ENCODE results near the gene TSPOAP1.

The TSPOAP1 gene

DNA sequence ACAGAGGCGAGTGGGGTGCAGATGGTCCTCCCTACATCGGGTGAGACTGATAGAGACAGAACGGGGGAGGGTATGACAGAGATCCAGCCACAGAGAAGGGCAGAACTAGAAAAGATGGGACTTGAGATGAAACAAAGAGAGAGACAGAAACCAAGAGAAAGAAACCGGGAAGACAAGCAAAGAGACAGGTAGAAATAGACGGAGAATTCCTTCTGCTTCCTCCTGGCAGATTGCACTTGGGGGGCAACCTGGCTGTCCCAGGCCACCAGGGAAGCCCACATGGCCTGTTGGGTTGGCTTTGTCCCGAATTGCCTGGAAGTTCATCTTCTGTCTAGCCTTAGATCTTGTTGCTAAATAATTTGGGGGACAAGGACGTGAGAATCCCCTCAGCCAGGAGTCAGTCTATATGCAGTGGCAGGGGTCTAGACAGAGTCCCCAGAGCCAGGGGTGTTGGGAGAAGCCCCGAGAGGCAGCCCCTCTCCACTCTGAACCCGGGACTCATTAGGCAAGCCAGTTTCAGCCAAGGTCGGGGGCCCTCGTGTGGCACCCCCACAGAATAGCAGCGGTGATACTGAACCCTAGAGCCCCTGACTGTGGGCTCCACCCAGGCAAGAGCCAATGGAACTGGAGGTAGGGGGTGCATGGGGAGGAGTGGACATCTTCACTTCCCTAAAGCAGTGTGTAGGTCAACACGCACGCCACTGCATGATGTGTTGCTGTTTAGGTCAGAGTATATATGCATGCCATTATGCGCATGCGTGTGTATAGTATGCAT, 627 bp upstream of the TSPOAP1 start:
- DNase-seq = no peak

DNA sequence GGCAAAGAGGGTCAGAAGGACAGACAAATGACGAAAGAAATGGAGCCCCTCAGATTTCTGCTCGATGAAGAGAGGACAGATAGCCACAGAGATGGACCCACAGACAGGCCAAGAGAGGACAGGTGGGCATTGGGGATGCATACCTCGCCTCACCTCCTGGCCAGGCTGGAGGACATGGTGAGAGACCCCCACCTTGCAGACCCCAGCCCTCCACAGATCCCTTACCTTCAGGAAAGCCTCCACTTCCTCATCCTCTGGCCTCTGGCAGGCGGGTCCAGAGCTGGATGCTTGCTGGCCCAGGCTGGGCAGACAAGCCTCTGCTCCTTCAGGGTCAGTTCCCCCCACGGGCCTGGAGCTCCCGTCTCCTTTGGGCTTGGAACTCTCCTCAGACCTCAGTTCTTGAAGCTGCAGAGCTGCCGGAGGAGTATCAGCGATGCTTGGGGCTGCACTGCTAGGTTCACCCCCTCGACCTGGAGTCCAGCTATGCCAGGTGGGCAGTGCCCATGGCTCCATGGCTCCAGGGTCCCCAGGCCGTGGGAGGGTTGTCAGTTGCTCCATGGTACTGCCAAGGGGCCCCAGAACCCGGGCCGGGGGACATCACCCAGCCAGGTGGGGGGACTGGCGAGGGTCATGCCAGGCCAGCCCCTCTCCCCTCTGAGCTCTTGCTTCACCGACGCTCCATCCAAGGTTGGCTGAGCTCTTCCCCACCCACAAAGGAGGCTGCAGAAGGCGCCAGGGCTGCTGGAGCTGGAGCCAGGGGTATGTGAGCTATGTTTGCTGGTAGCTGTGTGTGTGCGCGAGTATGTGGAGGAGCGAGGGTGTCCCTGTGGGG, 1.0 kb downstream of the TSPOAP1 start:
- DNase-seq = no peak

DNA sequence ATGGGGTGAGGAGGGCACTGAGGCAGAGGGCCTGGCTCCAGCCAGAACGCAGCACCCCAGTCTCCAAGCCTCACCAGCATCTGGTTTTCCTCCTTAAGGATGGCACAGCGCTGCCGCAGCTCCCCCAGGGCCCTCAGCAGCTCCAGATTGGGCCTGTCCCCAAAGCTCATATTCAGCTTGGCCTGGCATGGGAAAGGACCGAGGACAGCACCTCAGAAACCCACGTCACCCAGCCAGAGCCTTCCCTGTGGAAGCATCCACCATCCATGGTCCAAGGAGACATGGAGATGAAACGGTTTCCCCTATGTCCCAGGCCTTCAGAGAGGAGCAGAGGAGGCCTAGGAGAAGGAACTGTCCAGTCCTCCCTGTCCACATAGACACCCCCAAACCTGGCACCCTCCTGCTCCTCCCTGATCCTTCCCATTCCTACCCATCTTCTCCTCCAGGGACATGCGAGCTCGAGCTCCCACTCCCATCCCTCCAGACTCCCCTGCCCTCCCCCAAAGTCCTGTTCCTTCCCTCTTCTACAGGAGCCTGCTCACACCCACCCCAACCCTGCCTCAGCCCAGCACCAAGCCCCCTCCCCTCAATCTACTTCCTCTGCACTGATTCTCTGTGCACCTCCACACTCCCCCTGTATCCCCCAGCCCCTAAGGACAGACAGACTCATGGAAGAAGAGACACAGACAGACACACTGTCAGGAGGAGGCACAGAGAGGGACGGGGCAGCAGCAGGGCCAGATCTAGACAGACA, 1.8 kb downstream of the TSPOAP1 start:
- no peak for DNase-seq

DNA sequence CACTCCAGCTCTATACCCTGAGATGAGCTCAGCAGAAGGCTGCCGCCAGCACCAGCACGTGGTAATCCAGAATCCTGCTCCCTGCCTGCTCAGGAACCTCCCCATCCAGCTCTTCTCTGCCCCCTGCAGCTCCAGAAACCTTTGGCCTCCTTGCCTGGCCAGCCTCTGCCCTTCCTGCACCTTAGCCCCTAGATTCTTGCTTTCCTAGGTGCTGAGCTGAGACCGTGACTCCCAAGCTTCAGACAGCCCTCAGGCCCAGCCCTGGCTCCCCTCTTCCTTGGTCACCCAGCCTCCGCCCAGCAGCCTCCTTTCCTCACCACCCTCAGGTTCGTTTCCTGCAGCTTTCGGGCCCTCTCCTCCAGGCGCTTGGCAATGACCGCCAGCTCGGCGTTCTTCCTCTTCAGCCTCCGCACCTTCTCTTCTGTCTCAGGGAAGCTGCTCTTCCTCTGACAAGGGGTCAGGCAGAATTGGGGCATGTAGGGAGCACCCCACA, 2.6 kb downstream of the TSPOAP1 start:
- peak; percentile 14 for DNase-seq

DNA sequence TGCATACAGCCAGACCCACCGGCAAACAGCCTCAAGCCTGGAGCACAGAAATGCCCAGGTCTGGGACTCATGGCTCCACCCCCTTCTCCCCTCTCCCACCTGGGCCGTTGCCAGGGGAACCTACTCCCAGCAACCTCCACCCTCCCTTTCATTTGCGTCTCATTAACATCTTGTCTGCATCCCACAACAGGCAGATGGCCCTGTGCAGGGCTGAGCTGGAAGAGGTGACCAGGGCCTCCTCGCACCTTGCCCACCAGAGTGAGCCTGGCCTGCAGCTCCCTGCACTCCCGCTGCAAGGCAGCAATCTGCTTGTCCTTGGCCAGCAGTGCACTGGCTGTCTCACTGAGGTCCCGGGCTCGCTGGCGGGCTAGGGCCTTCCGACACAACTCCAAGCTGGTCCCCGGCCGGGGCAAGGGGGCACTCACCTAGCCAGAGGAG, 3.3 kb downstream of the TSPOAP1 start:
- peak; percentile 52 for DNase-seq

DNA sequence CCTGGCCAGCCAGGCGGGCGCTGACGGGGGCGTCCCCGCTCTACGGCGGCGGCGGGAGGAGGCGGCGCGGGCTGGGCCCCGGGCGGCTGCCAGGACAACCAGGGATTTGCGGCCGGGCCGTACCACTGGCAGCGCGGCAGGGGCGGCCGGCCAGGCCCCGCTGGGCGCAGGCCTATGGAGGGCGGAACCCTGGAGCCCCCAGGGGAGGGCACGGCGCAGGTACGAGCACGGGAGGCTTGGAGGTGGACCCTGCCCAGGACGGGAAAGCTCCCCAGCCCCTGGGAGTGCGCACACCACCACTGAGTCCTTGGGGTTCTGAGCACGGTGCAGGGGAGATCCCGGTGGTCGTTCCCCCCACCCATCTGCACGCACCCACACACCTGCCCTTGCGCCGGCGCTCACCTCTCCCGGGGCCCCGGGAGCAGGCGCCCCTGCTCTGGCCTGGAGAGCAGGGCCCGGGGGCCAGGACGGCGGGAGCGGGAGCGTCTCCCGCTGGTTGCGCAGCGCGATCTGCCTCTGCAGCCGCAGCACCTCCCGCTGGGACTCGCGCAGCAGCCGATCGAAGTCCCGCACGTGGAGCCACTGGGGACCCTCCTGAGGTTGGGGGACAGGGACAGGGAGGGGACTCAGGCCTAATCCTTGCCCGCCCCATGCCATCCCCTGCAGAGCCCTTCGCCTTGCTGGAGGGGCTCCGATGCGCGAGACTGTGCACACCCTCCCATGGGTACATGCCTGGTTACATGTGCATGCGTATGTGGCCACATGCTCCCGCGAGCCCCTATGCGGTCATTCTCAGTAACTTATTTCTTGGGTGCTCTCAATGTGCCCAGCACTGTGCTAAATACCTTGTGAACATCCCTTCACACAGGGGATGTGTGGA, 3.9 kb downstream of the TSPOAP1 start:
- DNase-seq = peak; percentile 77

DNA sequence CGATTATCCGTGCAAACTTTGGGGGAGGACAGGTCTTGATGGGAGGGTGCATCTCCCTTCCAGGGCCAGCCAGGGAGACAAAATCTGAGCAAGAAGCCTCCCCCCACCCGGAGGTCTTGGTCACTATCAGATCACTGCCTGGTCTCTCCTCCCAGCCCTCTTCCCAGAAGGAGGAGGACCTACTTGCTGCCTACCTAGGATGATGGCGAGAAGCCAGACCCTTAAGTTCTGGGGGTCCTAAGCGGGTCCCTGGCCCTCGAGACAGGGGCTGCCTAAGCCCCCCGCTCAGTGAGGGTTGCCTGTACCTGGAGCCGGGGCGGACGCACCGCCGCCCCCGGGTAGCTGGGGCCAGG, 4.6 kb downstream of the TSPOAP1 start:
- no peak for DNase-seq

DNA sequence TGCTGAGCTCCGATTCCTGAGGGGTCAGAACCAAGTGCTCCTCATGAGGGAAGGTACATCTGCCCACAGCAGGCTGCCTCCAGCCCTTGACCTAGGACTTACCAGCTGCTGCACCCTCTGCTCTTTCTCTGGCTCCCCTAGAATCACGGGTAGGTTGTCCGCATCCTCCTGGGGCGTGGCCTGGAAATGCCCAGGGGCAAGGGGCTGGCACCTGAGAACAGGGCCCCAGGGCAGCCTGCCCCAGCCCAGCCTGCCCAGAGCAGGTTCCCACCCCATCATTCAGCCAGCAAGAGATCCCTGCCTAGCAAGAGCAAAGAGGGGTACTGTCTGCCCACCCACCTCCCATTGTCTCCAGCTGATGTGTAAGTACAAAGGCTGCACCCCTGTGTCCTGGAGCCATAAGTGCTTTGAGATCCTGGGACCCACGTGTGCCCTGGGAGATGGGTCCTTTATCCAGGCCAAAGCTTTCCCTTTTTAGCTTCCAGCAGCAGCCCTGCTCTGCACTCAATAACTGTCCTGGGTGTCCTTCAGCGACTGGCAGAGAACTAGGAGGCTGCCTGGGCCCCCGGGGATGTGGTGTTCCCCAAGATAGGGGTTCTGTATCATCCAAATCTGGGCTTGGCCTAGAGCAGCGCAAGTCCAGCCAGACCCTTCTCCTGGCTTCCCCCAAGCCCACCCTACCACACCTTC, 5.1 kb downstream of the TSPOAP1 start:
- DNase-seq = no peak

DNA sequence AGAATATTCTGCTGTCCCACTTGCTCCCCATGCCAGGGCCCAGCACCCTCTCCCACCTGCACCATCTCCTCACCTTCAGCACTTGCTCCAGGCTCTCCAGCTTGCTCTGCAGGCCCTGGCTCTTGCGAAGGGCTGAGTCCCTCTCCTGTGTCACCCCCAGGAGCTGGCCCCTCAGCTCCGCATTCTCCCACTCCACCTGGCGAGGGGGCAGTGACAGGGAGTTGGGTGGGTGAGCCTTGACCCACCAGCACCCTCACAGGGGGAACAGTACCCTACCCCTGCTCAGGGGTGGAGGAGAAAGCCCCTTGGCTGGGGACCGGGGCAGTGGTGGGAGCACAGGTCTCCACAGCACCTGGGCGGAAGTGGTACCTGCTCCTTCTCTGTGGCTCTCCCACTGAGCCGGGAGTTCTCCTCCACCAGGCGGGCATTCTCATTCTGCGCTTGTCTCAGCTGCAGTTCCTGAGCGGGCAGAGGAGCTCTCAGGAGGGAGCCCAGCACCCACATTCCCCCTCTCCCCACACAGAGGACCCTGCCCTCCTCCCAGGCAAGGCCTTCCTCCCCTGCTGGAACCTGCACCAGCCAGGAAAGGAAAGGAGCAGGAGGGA, 5.9 kb downstream of the TSPOAP1 start:
- no peak for DNase-seq

DNA sequence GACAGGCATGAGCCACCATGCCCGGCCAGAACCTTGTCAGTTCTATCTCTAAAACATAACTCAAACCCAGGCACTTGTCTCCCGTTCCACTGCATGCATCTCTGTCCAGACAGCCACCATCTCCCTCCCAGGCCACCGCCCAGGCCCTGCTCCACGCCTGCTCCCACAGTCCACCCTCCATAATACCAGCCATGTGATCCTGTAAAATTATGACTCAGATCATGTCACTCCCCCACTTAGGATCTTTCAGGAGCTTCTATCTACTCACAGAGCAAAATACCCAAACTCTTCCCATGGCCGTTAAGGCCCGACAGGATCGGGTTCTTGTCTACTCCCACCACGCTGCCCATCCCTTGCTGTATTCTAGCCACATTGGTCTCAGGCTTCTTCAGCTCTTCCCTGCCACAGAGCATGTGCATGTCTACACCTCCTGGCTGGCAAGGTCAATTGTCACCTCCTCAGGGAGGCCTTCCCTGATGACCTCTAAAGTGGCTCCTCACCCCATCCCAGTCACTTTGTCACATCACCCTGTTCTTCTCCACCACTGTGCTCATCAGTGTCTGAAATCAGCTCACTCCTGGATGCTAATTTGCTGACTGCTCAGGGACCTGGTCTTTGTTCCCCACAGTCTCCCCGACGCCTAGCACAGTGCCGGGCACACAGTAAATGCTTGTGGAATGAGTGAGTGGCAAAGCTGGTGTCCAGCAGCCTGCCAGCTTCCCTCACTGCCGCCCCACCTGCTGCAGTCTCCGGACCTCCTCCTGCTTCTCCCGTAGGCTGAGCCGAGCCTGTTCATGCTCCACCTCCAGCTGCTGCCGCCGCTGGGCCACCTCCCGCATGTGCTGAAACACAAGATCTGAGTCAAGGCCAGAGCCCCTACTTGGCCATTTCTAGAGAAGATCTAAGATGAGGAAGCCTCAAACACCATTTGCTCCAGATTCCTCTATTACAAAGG, 6.7 kb downstream of the TSPOAP1 start:
- no peak for DNase-seq

DNA sequence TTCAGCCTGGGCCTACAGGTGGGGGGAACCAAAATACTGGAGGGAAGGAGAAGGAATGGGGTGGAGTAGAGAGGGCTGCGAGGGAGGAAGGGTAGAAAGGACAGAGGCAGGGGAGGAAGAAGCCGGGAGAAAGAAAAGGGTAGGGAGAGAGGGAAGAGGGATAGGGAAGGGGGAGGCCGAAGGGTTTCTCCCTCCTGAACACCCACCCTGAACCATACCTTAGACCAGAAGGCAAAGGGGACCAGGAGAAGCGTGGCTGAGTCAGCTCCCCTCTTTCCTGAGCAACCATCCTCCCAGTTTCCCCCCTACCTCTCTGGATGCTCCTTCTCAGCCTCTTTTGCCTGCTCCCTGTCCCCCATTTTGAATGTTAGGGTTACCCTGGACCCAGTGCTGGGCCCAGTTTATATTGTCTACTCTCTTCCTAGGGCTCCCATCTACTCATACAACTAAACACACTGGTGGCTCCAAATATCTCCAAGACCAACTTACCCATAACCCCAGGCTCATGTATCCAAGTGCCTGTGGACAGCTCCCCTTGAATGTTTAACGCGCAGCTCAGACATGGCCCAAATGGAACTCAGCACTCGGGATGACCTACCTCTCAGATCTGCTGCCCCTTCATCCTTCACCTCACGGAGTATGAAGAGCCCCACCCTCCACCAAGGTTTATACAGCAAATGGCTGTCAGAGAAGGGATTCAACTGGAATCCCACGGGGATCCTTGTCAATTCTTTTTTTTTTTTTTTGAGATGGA, 7.8 kb downstream of the TSPOAP1 start:
- DNase-seq = no peak

DNA sequence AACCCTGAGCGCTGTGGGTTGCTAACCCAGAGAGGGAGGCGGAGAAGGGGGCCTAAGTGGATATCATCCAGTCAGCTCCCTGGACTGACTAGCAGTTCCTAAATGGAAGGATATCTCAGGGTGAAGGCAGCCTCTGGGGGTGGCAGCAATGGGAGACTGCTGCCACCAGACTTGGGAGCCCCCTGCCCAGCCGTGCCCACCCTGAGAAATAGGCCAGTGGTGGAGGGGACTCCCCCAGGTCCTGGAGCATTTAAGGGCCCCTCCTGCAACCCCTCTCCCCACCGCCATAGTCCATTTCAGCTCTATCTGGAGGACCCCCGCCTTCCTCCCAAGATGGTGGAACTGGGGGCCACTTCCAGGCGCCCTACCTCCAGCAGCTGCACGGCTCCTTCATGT, 8.4 kb downstream of the TSPOAP1 start:
- DNase-seq = no peak

DNA sequence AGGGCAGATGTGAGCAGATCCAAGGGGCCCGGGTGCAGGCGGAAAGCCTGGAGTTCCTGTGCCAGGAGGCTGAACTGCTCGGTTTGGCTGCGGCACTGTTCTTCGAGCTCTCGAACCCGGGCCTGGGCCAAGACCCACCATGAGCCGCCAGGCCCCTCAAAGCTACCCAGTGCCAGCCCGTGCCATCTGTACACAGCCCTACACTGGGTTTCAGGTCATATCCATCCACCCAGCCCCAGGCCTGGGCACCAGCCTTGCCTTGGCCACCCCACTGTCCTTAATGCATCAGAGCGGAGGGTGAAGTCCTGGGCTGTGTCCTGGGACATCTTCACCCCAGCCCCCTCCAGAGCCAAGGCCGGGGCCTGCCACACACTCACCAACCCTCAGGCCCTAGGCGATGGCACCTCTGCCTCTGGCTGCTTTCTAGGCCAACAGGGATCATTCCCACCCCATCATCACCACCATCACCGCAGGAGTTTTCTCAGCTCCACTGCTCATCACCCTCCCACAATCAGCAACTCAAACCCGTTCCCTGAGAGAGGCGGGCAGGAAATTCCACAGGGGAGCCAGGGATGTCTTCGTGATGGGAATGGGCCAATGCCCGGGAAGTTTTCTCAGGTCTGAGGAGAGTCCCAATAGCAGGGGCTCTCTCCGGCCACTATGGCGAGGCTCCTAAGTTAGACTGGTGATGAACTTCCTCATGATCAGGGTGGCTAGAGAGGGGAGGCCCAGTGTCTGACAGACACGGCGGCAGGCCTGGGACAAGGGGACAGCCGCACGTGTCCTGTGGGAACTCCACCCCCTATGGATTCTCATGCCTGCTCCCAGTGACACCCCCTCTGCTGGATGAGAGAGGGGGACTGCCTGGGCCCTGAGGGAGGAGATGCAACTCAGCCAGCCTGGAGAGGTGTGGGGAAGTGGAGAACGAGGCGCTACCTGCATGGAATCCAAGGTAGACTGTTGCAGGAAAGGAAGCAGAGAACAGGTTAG, 9.1 kb downstream of the TSPOAP1 start:
- no peak for DNase-seq

DNA sequence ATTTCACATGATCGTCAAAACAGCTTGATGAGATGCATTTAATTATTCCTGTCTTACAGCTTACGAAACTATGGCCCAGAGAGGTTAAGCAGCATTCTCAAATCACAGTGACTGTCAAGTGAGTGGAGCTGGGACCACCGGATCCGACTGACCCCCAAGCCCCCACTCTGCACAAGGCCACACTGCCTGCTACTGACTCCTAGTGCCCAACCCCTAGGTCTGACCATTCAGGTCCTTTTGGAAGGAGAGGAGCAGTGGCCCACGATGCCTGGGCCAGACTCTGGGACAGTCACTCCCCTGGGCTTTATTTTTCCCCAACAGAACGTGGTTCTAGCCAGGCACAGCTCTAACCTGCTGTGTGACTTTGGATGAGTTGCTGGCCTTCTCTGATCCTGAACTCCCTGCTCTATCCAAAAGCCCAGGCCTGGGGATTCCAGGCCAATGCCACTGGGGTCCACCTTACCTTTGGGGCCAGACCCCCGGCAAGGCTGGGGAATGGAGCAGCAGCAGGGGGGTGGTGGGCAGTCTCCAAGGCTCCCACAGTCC, 9.9 kb downstream of the TSPOAP1 start:
- no peak for DNase-seq

DNA sequence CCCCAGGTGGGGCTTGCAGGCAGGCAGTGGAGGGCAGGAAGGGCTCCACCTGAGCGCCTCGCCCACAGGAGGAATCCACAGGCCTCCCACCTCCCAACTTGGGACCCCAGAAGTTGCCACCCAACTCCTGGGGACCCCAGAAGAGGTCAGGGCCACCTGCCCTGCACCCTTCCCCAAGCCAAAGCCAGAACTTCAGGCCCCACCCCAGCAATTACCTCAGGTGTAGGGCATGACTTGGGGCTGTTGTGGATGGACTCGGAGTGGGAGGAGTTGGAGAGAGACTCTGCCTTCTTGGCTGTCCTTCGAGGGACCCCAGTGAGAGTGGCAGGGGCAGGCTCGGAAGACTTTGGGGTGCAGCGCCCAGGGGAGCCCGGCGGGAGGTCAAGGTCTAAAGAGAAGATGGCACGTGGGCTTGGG, 10.5 kb downstream of the TSPOAP1 start:
- no peak for DNase-seq

DNA sequence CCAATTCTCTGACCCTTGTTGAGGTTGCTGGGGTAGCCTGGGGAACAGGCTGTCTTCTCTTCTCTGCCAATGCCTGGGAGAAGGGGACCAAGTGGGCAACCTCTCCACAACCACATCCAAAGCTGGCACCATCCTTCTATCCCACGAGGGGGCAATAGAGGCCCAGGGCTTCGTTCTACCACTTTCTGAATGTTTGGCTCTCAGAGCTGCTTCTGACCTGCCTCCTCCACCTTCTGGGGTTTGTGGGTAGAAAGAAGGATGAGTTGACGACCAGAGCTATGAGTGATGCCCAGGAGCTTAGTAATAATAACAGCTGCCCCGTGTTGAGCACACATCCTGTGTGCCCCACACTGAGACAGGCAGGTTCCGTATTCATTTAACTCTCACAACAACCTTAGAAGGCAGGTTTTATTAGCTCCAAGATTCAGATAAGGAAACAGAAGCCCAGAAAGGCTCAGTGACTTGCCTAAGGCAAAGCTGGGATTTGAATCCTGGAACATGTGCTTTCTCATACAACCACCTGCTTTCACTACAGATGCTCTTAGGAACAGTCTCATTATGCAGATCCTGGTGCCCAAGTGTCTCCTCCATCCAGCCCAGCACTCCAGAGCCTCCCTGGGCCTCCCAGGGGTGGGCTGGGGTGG, 11.1 kb downstream of the TSPOAP1 start:
- peak; percentile 81 for DNase-seq

All from DMS53 (cell line).